Pulmonary artery endothelial cell (primary cell): ENCODE measurements around the gene ERRFI1. TPM values are rescaled to one million over a fixed set of nuclear protein-coding genes. Genes with fewer than 3 reads are reported as not detected.

Experiments
- DNase-seq: peaks from one replicate; pipeline ENCODE4 v3.0.0-alpha.2; 2011; ENCODE audit warnings: low read depth, low spot score
- total RNA-seq: library from RNA; depleted of rRNA; stranded (reverse); fragments of >200 nt; gene quantifications from 2 replicates; pipeline ENCODE4 v1.2.3, GENCODE V29; 2014

ERRFI1 gene
- total RNA-seq, 1 donor from 2014 or later = 51.0 TPM

DNA sequence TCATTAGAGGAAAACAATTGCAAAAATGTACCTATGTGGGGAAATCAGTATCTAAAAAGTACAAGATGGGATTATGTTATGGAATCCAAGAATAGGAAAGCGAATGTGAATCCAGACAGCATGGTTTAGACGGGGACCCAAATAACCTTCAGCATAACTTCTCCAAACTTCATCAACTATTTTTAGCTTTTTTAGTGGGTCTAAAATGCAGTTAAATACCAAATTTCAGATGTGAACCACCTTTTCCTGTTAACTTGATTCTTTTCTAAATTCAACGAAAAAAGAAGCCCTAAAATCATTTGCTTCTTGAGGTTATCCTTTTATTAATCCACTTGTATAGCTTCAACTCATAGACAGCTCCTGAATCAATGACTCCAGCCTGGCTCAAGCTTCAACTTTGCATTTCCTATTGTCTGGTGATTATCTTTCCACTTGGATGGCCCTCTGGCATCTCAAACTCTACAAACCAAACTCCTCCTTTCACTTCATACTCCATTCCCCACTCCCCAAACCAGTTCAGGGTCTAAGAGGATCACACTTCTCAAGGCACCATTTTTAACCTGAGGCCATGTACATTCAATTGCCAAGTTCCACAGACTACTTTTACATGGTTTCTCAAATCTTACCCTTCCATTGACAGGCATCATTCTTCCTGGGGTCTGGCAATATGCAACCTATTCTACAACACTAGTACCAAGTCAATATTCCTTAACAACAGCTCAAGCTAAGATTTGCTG lies 7.4 kb downstream of the ERRFI1 start:
- DNase-seq = no peak

DNA sequence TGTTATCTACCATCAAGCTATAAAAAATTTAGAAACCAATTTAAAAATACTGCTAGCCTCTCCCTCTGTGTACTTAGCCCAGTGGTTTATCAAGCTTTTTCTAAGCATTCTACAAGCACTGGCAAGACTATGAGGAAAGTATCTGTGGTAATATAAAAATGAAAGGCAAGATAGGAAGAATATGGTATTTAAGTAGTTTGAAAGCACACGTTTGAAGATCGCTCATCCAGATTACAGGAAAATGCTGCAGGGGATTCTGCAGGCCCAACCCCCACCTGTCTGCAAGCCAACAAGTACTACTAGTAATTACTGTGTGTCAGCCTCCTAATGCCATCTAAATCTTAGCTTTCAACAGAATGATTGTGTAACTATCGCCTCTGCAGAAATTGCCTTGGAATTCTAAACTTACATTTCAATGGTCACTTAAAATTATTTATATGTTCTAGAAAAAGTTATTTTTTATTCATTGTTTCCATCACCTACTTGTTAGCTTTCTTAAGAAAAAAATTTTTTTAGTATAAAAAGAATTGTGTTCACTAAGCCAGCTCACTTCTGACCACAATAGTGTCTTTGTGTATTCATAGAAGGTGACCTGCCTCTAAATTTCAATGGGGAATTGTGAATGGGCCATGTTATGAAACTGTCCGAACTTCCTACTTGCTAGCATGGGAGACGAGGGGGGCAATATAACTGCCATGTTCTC lies 8.5 kb downstream of the ERRFI1 start:
- DNase-seq = no peak

DNA sequence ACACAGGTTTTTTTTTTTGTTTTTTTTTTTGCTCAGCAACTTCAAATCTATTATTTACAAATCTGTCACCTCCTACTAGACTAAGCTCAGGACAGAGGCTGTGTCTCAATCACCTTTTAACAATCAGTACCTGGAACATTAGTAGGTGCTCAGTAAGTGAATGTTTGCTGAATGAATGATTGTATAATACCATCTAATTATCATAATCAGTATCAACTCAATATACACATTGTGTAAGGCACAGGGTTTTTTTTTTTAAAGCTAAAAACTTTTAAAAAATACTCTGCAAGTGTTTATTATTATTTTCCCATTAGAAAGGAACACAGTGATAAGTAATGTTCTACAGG lies 9.2 kb downstream of the ERRFI1 start:
- no peak for DNase-seq

DNA sequence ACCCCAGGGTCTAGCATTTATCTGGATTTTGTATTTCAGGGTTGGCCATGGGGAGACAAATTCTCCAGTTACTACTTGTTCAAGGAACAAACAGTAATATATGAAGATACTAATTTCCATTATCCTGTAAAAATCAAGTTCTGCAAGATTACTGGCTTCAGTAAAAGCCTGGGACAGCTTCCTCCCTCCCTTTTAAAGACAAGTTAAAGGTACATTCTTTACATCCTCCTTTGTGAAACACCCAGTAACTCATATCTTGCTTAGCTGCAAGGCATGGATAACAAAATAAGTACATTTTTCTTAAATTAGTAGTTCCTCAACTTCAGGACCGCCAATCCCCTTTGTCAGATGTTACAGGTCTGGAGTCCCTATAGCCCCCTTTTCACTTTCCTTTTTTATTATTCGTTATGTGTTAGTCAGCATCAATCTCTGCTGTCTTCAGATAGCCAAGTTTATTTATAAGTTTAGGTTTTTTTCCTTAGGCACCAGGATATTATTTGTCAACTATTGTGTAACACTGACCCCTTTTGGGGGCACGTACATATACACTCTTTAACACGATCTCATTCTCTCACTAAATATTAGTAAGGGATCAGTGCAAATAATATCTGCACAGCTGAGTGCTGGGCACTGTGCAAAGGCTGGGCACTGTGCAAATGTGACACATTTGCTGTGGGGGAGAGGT lies 9.8 kb downstream of the ERRFI1 start:
- DNase-seq = no peak

DNA sequence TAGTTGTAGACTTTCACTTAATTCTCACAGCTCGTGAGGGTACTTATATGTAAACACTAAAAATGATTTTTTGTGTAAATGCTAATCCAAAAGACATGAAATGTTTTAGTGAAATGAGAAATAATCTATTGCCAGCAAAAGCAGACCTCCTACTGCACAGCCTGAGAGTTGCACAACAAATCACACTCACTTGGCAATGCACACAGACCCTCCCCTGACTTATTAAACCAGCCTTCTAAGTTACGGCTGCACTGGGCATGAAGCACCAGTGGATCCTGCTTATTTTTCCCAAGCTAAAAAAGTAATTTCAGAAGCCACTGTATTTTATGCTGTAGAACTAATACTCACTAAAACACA lies 10.3 kb downstream of the ERRFI1 start:
- no peak for DNase-seq

DNA sequence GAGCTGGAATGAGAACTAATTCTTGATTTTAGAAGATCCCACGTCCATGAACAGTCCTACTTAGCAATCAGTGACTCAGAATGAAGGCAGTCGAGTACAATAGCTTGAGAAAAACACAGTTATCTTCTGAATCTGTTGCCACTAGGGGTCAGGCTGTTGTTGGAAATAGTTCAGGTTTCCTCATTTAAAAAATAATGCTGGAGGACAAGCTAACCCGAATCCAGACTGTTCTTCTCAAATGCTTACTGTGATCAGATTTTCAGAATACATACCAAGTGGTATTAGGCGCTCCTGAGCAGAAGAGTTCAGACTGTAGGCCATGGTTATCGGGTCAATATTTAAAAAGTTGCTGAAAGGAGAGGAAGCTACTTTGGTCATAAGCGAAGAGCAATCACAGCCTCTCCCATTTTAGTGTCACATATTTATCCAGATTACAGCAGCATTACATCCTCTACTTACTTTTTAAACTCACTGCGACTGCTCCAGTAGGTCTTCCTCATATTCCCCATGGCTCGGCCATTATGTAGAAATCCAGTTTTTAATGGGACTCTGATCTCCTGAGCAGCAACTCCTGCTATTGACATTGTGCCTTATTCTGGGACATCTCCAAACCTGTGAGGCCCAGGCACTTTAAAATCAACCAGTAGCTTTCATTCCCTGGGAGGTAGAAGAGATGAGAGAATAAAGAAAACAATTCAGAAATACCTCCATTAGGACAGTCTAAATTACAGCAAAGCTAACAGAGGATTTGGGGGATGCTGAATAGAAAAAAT lies 10.9 kb downstream of the ERRFI1 start:
- DNase-seq = peak; percentile 65

DNA sequence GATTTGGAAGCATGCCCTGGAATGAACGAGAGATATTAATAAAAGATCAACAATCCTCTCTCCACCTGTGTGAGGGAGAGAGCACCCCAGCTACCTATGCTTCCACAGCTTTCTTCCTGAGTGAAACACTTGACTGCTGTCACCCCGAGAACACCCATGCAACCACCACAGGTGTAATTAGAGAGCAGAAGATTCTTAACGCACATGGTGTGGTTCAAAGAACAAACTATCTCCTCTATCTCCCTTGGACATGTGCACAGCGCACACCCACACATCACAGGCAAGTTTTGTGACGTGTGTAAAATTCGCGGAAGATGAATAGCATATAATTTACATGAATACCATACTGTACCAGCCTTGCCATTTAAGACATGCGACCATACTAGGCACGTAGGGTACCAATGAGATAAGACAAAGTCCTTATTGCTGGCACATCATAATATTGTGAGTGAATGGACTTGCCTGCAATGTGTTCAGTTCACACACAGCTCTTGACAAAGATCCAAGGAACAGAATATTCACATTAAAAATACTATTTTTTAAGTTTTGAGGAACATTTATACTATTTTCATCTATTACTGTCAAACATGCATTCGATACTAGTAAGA lies 11.6 kb downstream of the ERRFI1 start:
- no peak for DNase-seq

DNA sequence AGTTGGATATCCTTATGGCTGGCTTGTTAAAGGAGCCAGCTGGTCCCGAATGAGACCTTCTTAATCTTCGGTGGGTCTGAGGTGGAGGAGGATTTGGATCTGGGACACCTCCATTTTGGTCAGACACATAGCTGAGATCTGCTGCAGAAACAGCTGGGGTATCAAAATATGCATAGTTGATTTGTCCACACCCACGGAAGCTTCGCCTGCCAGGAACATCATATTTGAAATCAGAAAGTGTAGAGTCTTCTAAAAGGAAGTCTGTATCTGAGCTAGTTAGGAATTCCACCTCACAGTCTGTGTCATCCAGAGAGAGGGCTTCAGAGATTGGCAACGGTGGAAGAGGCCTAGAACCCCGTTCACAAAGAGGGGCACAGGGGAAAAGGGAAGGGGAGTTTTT lies 12.3 kb downstream of the ERRFI1 start:
- DNase-seq = no peak

DNA sequence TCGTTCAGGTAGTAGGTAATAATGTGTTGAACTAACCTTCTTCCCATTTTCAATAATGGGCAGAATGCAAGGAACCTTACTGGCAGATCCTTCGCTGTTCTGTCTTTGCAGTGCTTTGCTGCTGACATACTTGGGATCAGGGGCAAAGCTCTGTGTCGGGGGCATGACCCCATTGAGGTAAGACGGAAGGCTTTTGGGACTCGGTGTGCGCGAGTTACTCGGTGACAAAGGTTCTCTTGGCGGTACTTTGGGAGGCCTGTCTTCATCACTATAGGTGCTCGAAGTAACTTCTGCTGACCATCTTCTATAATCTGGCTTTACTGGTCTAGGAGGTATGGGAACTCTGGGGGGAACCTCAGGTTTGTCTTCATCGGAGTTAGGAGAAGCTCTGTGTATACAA lies 12.7 kb downstream of the ERRFI1 start:
- no peak for DNase-seq

DNA sequence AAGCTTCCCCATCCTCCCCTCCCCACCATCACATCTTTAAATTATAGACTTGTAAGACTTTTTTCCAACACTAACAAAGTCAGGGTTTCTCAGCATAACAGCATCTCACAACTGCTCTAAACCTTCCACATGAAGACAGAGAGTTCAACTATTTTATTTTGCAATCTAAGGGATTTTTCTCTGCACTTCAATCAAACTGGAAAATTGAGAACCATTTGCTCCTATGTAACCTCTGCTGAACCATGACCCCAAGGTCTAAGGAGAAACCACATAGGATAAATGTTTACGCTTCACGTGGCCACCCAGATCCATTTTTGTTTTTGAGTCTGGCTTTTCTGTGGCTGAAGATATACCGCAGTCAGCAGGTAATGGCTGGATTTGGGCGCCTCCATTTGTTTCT lies 13.2 kb downstream of the ERRFI1 start:
- DNase-seq = no peak

DNA sequence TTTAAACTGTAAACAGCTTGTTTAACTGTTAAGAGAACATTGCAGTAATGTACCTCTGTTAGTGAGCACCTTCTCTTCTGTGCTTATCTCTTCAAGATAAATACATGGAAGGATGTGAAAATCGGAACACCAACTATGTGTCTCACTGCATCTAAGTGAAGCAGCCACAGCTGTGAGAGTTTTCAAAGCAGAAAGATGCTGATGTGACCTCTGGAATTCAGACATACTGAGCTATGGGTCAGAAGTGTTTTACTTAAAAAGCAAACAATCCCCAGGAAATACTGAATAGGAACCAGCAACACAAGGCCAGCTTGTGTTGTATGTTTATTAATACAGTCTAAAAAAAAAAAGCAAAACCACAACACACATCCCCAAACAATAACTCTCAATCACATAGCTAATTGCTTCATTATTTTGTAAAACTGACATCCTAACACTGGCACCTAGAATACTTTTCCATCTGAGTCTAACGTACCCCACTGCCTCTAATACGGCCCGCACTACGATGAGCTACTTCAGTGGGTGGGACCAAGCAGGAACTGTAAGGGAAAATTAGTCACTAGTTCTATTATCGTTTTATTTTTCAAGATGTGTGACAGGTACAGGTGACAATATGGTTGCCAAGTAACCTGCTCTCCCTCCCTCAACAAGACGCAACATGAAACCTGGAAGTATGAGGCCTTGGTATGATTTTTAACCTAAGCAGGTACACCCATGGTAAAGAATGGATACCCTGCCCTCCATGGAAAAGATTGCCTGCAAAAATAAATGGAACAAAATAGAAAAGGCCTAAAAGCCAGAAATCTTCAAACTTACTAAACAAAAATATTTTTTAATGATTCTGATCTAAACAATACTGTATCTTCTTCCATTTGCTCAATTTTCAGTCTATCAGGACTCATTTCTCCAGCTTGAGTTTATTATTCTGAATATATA lies 13.9 kb downstream of the ERRFI1 start:
- no peak for DNase-seq

DNA sequence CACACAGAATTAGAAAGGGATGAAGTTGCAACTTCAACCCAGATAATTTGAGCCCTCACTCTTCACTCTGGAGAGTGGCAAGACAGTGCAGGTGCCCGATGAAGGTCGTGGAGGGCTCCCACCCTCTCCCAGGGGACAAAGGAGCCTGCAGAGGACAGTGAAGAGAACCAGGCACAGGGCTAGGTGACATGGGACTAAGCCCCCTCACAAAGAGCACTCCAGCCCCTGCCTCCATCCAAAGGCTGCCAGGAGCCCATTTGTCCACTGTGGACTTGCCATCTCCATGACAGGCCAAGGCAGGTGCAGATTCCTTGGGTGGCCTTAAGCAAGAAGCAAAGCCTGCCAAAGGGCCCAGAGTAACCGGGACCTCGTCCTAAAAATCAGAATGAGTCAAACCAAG lies 15.1 kb downstream of the ERRFI1 start:
- DNase-seq = no peak

DNA sequence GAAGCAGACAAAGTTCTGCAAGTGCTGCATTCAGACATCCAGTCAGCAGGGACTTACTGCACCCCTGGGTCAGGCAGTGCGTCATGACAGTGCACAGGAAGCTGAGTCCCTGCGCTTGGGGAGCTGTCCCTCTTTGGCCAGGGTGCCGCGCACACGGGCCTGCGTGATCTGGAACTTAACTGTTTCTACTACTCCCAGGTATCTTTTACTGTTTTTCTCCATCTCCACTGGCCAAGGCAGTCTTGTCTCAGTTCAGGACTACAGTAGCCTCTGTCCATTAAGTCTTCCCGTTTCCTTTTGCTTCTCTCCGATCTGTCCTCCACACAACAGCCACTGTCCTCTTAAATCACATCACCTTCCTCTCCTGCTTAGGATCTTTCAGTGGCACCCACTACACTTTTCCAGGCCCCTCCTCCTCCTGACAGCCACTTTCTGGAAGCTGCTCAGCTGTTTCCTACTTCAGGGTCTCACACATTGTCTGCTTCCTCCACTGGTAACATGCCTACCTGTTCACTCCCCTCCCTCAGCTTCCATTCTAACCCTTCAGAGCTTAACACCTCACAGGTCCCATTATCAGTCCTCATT lies 15.9 kb downstream of the ERRFI1 start:
- DNase-seq = no peak

DNA sequence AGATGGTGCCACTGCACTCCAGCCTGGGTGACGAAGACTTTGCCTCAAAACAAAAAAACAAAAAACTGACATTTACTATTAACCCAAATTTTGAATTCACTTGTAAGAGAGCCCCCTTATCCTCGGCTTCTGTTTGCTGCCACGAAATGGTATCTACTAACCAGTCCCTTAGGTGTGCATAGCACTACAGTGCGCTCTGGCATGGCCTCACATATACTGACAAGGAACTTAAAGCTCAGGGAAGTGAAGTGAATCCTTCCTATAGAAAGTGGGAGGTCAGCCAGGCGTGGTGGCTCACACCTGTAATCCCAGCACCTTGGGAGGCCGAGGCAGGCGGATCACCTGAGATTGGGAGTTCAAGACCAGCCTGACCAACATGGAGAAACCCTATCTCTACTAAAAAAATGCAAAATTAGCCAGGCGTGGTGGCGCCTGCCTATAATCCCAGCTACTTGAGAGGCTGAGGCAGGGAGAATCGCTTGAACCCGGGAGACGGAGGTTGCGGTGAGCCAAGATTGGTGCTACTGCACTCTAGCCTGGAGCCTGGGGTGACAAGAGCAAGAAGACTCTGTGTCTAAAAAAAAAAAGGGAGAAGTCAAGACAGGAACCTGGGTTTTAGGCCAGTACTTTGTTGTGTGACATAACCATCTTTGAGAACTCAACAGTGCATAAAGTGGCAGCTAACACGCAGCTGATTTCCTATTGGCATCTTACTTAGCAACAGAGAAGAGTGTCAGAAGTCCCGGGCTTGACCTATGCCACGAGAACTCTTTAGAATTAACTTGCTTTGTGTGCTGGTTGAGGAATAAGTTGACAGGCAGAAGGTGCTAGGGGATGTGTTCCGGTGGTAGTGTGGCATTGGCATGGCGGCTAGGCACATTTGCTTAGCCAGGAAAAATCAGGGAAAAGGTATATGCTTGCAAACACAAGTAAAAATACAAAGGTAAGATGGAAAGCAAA lies 16.8 kb downstream of the ERRFI1 start:
- DNase-seq = no peak

DNA sequence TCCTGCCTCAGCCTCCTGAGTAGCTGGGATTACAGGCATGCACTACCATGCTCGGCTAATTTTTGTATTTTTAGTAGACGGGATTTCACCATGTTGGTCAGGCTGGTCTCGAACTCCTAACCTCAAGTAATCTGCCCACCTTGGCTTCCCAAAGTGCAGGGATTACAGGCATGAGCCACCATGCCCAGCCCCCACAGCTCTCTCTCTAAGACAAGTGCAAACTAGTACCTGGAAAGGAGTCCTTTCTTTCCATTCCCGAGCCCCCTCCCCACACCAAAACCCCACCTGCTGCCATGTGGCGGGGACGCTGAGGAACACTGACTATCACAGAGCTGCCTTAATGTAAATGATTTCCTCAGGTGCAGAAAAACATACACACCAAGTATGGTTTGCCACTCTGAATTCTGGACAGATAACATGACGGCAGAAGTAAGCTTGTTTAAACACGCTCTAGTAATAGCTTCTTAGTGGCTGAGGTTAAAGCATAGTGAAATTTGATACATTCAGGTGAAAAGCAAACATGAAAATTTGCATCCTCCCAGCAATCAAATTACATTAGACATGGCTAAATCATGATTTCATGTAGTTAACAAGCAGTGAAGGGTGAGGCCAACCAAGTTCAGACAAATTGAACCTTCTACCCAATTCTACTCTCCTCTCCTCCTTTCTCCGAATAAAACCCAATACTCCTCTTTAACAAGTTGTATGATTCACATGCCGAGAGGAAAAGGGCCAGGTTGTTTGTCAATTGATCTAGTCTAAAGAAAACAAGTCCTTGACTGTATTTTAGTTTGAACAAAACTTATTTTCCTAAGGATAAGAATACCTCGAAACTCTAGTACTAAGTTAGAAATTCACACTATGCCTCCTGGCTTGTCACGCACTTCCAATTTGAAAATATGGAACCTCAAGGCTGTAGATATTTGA lies 19.8 kb downstream of the ERRFI1 start:
- DNase-seq = no peak

DNA sequence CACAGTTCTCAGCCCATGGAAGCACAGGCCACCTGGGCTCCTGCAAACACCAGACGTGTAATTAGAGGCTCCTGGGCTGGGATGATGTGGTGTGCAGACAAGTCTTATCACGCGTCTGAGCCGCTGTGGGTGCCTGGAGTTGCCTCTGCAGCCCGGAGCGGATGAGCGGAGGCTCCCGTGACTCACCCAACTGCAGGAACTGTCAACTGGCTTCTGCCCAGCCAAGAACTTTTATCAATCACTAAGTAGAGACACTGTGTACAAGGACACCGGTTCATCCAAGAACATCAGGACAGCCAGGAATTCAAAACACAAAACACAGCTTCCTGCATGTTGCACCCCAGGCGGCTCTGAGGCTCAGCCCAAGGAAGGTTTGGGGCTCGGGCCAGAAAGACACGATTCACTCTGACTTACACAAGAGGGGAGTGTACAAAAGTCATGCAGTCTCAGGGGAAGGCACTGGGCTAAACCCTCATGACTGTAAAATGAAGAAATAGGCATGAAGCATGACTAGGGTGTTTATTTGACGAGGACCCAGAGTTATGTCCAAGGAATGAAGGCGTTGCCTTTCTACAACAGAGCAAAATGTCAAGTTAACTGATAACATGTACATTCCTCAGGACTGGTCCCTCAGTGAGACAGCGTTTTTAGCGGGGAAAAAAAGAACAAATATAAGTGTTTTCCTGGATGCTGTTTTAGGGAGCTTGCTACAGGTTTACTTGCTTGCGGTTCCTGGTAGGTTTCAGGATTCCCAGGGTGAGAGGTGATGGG lies 21.1 kb downstream of the ERRFI1 start:
- peak; percentile 19 for DNase-seq
